ENCODE results near the gene KDM7A.

Gene KDM7A

GRCh38 chr7:140051820-140052219 is 125.0 kb downstream of the KDM7A start:
- DNase-seq, result no peak

GRCh38 chr7:140050100-140050499 is 126.7 kb downstream of the KDM7A start:
- no peak for DNase-seq

- no peak for DNase-seq
These were observed 127.3 kb downstream of the KDM7A start for GRCh38 chr7:140049339-140050024.

GRCh38 chr7:140048989-140049338 is 127.8 kb downstream of the KDM7A start:
- DNase-seq, result no peak

- DNase-seq, result no peak
These were observed 128.6 kb downstream of the KDM7A start for GRCh38 chr7:140048138-140048537.

GRCh38 chr7:140047197-140047596 is 129.6 kb downstream of the KDM7A start:
- DNase-seq, result no peak

GRCh38 chr7:140045697-140046096 is 131.1 kb downstream of the KDM7A start:
- DNase-seq, result no peak

- DNase-seq, result no peak
These were observed 132.5 kb downstream of the KDM7A start for GRCh38 chr7:140044251-140044650.

GRCh38 chr7:140042386-140042670 is 134.5 kb downstream of the KDM7A start:
- no peak for DNase-seq

- no peak for DNase-seq
These were observed 135.0 kb downstream of the KDM7A start for GRCh38 chr7:140041659-140042385.

GRCh38 chr7:140039896-140040295 is 136.9 kb downstream of the KDM7A start:
- DNase-seq, result no peak

- DNase-seq, result no peak
These were observed 137.7 kb downstream of the KDM7A start for GRCh38 chr7:140039066-140039465.

GRCh38 chr7:140036224-140036962 is 140.4 kb downstream of the KDM7A start:
- DNase-seq, result peak; percentile 9

- no peak for DNase-seq
These were observed 141.2 kb downstream of the KDM7A start for GRCh38 chr7:140035400-140036223.
